BJ (cell line): ENCODE data around the gene PUM1. TPM values are rescaled to one million over a fixed set of nuclear protein-coding genes. Genes with fewer than 3 reads are reported as not detected.

Experiments
- CTCF ChIA-PET: fragments of 350-600 bp; formaldehyde crosslinking; extraction: SDS; loops from one replicate; lab custom pipeline; 2021; ENCODE audit warnings: antibody characterized with exemption, inconsistent platforms; lab: Yijun Ruan, JAX
- POLR2A ChIA-PET: fragments of 300-600 bp; sonication (Branson Sonifier 250); formaldehyde crosslinking; extraction: SDS; loops from one replicate; lab custom pipeline; 2021; ENCODE audit warnings: antibody characterized with exemption; lab: Charles Lee
- DNase-seq: peaks from one replicate; pipeline ENCODE4 v3.0.0-alpha.2; 2011; ENCODE audit warnings: low read depth
- H3K27me3 ChIP-seq: 2 replicates; pipeline ENCODE4 v1.6.0; 2011; ENCODE audit warnings: low read length; ENCODE audit not compliant: control insufficient read depth, insufficient read depth
- H3K36me3 ChIP-seq: 2 replicates; pipeline ENCODE4 v1.5.1; 2011; ENCODE audit warnings: low read length; ENCODE audit not compliant: control insufficient read depth, insufficient read depth
- H3K4me3 ChIP-seq: 2 replicates; pipeline ENCODE4 v1.5.1; 2011; ENCODE audit warnings: low read depth, mild to moderate bottlenecking, control low read depth, low read length
- polyA plus RNA-seq: library from polyadenylated mRNA; depleted of rRNA; stranded (reverse); fragments of >200 nt; gene quantifications from 2 replicates; pipeline ENCODE4 v1.2.3, GENCODE V29; 2011
- TF ChIP-seq, protein P1 (sequence below): IDR thresholded peaks from 2 replicates; pipeline ENCODE4 v1.5.1; 2011; ENCODE audit warnings: low read depth, mild to moderate bottlenecking, control low read depth, inconsistent platforms, low read length, moderate library complexity; ENCODE audit not compliant: insufficient read depth

Gene PUM1
- polyA plus RNA-seq, 1 experiment = 66.9 TPM

- Histone ChIP-seq H3K27me3 (no peaks in the 10 kb centered on the region), H3K36me3 (peaks cover 27% of the 10 kb centered on the region), H3K4me3 (no peak overlapping the region)
- POLR2A ChIA-PET = no interaction called here
- CTCF ChIA-PET = interaction anchor here (0.7 to 2.5 kb wide), 4 partner anchors 24 to 155 kb away, joined by 3 to 9 read pairs (median 5); no protein-coding TSS in a partner anchor
- TF ChIP-seq, protein P1, sequence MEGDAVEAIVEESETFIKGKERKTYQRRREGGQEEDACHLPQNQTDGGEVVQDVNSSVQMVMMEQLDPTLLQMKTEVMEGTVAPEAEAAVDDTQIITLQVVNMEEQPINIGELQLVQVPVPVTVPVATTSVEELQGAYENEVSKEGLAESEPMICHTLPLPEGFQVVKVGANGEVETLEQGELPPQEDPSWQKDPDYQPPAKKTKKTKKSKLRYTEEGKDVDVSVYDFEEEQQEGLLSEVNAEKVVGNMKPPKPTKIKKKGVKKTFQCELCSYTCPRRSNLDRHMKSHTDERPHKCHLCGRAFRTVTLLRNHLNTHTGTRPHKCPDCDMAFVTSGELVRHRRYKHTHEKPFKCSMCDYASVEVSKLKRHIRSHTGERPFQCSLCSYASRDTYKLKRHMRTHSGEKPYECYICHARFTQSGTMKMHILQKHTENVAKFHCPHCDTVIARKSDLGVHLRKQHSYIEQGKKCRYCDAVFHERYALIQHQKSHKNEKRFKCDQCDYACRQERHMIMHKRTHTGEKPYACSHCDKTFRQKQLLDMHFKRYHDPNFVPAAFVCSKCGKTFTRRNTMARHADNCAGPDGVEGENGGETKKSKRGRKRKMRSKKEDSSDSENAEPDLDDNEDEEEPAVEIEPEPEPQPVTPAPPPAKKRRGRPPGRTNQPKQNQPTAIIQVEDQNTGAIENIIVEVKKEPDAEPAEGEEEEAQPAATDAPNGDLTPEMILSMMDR = no peak
- no peak for DNase-seq
Observed at GRCh38 chr1:30934613-30935012, 130.9 kb downstream of the PUM1 start.

DNA sequence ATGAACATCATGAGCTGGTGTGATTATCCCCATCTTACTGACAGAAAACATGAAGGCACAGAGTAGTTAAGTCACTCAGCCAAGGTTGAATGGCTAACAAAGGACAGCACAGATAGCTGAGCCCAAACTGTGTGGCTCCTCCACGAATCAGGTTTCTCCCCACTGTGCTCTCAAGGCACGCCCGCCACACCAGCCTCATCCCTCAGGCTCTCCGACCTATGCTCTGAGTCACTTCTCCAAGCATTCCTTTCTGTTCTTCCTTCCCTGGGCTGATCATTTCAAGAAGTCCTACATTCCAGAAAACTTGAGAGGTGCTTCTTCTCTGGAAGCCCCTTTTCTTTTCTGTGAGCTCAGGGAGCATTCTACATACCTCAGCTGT is 131.7 kb downstream of the PUM1 start:
- Histone ChIP-seq H3K4me3 (no peak overlapping the region), H3K27me3 (no peaks in the 10 kb centered on the region), H3K36me3 (peaks cover 23% of the 10 kb centered on the region)
- ChIA-PET POLR2A (no interaction called here), CTCF (interaction anchor here (0.6 to 2.5 kb wide), 9 partner anchors 13 to 214 kb away, joined by 3 to 9 read pairs (median 4); no protein-coding TSS in a partner anchor)
- DNase-seq = no peak
- TF ChIP-seq, protein P1 = no peak

DNA sequence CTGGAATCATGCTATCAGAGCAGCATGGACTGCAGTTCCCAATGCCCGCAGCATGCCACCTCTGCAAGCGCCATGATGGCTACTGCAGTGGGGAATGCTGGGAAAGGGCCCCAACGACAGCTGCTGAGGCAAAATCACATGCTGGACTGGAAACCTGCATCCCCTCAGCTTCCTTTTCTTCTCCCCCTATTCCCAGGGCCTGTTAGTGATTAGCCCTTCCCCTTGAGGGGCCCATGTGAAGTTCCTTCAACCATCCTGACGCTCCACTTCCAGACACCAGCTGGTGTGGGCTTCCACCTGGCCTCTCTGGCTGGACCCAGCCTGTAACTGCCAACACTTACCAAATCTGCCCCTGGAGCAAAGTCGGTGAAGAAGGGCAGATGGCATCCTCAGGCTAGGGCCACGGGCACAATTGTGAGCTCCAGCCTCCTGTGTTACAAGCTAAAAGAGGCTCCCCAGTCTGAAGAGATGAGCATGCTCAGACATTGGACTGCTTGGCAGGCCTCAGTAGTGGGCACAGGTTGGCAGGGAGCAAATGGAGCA is 134.8 kb downstream of the PUM1 start:
- no peaks in the 10 kb centered on the region for H3K27me3 ChIP-seq
- ChIA-PET CTCF (interaction anchor here (0.8 to 3.9 kb wide), 6 partner anchors 18 to 211 kb away, joined by 4 to 41 read pairs (median 10); partner anchors contain the start of gene PUM1), POLR2A (no interaction called here)
- peaks cover 15% of the 10 kb centered on the region for H3K36me3 ChIP-seq
- TF ChIP-seq, protein P1 = no peak
- no peak for DNase-seq
- H3K4me3 ChIP-seq = no peak overlapping the region

DNA sequence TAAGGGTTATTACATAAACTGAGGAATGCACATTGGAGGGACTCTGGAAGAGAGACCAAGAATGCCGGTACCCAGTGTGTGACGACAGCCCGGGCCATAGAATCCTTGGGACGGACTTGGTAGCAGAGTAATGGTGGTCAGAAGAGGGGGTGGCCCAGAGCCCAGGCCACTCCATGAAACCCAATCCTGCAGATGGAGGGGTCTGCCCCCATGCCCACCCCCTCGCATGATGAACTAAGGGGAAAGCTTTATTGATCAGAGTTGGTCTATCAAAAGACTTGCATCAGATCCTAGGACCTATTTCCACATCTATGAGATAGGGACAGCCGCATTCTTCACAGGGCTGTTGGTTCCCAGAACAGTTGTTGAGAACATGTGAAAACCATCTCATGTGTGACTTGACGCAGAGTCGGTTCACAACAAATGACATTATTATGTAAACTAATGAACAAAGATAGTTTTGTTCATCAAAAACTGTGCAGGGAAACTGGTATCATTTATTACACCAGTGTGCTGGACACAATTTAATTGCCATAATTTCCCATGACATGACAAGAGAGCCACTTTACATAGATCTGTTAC is 135.5 kb downstream of the PUM1 start:
- DNase-seq = no peak
- peaks cover 12% of the 10 kb centered on the region for H3K36me3 ChIP-seq
- no peaks in the 10 kb centered on the region for H3K27me3 ChIP-seq
- ChIA-PET CTCF (interaction anchor here (1.5 to 3.9 kb wide), 11 partner anchors 10 to 210 kb away, joined by 3 to 41 read pairs (median 13); partner anchors contain the start of gene PUM1), POLR2A (interaction anchor here (0.7 kb wide), 1 partner anchor 29 kb away, joined by 5 read pairs; no protein-coding TSS in a partner anchor)
- H3K4me3 ChIP-seq = no peak overlapping the region
- TF ChIP-seq, protein P1 = no peak

GRCh38 chr1:30929135-30929889 is 136.2 kb downstream of the PUM1 start:
- Histone ChIP-seq H3K4me3 (no peak overlapping the region), H3K36me3 (peaks cover 10% of the 10 kb centered on the region), H3K27me3 (no peaks in the 10 kb centered on the region)
- TF ChIP-seq, protein P1 = peak; percentile 74
- CTCF ChIA-PET = interaction anchor here (0.6 to 3.9 kb wide), 18 partner anchors 9 to 373 kb away, joined by 3 to 41 read pairs (median 6); partner anchors contain the start of gene PUM1
- POLR2A ChIA-PET = interaction anchor here (0.7 kb wide), 1 partner anchor 30 kb away, joined by 5 read pairs; no protein-coding TSS in a partner anchor
- no peak for DNase-seq
